D721Med (cell line): ENCODE results near the gene C1QC.

Experiments
- DNase-seq: peaks from one replicate; pipeline ENCODE4 v3.0.0; 2011; ENCODE audit warnings: low spot score; ENCODE audit not compliant: insufficient read length
- FAIRE-seq: peaks from 2 replicates; lab custom pipeline; 2011; peaks lifted over from hg19 to GRCh38; lab: Jason Lieb, UNC
- CTCF ChIP-seq: IDR thresholded peaks from 2 replicates; pipeline ENCODE4 v1.5.1; 2012; ENCODE audit warnings: mild to moderate bottlenecking, control low read depth; ENCODE audit not compliant: insufficient read depth; ENCODE audit errors: missing control alignments

The C1QC gene

GRCh38 chr1:22619252-22619651, 24.2 kb upstream of the C1QC start:
- FAIRE-seq (no peak), DNase-seq (no peak)
- TF ChIP-seq CTCF, result no peak

- TF ChIP-seq CTCF, result no peak
- DNase-seq (no peak), FAIRE-seq (no peak)
Observed at GRCh38 chr1:22619798-22620197, 23.6 kb upstream of the C1QC start.

GRCh38 chr1:22621761-22622160, 21.7 kb upstream of the C1QC start:
- no peak for FAIRE-seq
- TF ChIP-seq CTCF, result no peak
- no peak for DNase-seq

- DNase-seq (no peak), FAIRE-seq (no peak)
- TF ChIP-seq CTCF, result no peak
Observed at GRCh38 chr1:22625262-22625925, 18.0 kb upstream of the C1QC start.

GRCh38 chr1:22626237-22627157, 16.9 kb upstream of the C1QC start:
- FAIRE-seq, result no peak
- DNase-seq, result no peak
- TF ChIP-seq CTCF, result no peak

GRCh38 chr1:22627331-22627730, 16.1 kb upstream of the C1QC start:
- DNase-seq (no peak), FAIRE-seq (no peak)
- TF ChIP-seq CTCF, result no peak
